ENCODE measurements around the gene PRR14L.
"Not testable (repeated sequence)": the region's sequence is repeated elsewhere in the genome, so short reads cannot be mapped to it uniquely, and the experiment has no call there.

Gene PRR14L

GRCh38 chr22:31719850-31720471, 30.0 kb downstream of the PRR14L start:
- TF ChIP-seq, protein P1, sequence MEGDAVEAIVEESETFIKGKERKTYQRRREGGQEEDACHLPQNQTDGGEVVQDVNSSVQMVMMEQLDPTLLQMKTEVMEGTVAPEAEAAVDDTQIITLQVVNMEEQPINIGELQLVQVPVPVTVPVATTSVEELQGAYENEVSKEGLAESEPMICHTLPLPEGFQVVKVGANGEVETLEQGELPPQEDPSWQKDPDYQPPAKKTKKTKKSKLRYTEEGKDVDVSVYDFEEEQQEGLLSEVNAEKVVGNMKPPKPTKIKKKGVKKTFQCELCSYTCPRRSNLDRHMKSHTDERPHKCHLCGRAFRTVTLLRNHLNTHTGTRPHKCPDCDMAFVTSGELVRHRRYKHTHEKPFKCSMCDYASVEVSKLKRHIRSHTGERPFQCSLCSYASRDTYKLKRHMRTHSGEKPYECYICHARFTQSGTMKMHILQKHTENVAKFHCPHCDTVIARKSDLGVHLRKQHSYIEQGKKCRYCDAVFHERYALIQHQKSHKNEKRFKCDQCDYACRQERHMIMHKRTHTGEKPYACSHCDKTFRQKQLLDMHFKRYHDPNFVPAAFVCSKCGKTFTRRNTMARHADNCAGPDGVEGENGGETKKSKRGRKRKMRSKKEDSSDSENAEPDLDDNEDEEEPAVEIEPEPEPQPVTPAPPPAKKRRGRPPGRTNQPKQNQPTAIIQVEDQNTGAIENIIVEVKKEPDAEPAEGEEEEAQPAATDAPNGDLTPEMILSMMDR (IDR thresholded peaks at IDR 0.05; ENCODE audit: control insufficient read depth, insufficient read depth, low read depth, low read length, missing control alignments), result no peak
- DNase-seq (ENCODE audit: low read depth), result no peak
- no peak overlapping the region for H3K4me3 ChIP-seq (ENCODE audit: control insufficient read depth, low read depth, low read length)

DNA sequence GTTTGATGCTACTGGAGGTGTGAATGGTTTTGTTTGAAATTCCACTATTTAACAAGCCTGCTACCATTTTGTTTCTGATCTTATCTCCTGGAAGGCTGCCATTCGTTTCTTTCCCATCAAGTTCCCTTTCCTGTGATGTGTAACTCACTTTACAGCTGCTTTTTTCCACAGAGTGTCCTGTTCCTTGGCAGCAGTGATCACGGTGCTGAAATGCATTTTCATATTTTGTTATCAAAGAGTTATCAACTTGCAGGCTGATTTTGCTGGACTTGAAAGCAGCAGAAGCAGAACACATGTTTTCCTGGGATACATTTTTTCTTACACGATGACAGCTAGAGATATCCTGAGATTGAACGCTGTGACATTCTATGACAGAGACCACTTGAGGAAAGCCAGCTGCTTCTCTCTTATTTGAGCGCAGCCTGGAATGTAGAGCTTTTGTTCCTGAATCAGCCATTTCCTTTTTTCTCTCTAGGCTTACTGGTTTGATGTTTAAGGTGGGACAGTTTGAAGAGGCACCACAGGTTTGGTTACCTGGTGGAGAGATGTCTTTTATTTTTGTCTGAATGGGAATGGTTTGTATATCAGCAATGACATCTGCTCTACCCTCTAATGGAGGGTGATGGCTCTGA, 34.7 kb downstream of the PRR14L start:
- no peak for DNase-seq (ENCODE audit: low read depth)
- TF ChIP-seq, protein P1 (IDR thresholded peaks at IDR 0.05; ENCODE audit: control insufficient read depth, insufficient read depth, low read depth, low read length, missing control alignments), result no peak
- no peak overlapping the region for H3K4me3 ChIP-seq (ENCODE audit: control insufficient read depth, low read depth, low read length)

- DNase-seq (ENCODE audit: low read depth); H3K4me3 ChIP-seq (ENCODE audit: control insufficient read depth, low read depth, low read length): not testable (repeated sequence)
These were observed 38.7 kb downstream of the PRR14L start for GRCh38 chr22:31711226-31711625.

- TF ChIP-seq, protein P1 (IDR thresholded peaks at IDR 0.05; ENCODE audit: control insufficient read depth, insufficient read depth, low read depth, low read length, missing control alignments), result no peak
- DNase-seq (ENCODE audit: low read depth), result no peak
These were observed 42.4 kb downstream of the PRR14L start for GRCh38 chr22:31707519-31707918.

GRCh38 chr22:31695423-31695822, 54.5 kb downstream of the PRR14L start:
- H3K4me3 ChIP-seq (ENCODE audit: control insufficient read depth, low read depth, low read length), result no peak overlapping the region
- TF ChIP-seq, protein P1 (IDR thresholded peaks at IDR 0.05; ENCODE audit: control insufficient read depth, insufficient read depth, low read depth, low read length, missing control alignments), result no peak
- DNase-seq (ENCODE audit: low read depth), result no peak

More at GRCh38 chr22:31707519-31707918, 42.4 kb downstream of the PRR14L start:
- no peak overlapping the region for H3K4me3 ChIP-seq (ENCODE audit: control insufficient read depth, low read depth, low read length)

- DNase-seq (ENCODE audit: low read depth); H3K4me3 ChIP-seq (ENCODE audit: control insufficient read depth, low read depth, low read length): not testable (repeated sequence)
These were observed 55.9 kb downstream of the PRR14L start for GRCh38 chr22:31694046-31694445.

DNA sequence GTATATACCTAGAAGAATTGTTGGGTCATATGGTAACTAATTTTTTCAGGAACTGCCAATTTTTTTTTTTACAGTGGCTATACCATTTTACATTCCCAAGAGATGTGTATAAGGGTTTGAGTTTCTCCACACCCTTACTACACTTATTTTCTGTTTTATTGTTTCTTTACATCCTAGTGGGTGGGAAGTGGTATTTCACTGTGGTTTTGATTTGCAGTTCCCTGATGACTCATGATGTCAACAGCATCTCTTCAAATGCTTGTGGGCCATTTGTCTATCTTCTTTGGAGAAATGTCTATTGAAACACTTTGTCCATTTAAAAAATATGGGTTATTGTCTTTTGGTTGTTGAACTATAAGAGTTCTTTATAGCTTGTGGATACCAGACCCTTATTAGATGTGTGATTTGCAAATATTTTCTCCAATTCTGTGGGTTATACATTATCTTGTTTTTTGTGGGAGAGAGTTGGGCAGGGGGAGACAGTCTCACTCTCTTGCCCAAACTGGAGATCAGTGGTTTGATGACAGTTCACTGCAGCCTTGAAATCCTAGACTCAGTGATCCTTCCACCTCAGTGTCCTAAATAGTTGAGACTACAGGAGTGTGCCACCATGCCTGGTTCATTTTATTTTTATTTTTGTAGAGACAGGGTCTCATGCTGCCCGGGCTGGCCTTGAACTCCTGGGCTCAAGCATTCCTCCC, 57.6 kb downstream of the PRR14L start:
- TF ChIP-seq, protein P1 (IDR thresholded peaks at IDR 0.05; ENCODE audit: control insufficient read depth, insufficient read depth, low read depth, low read length, missing control alignments), result no peak

More for the DNA sequence above, 57.6 kb downstream of the PRR14L start:
- no peak for DNase-seq (ENCODE audit: low read depth)
- no peak overlapping the region for H3K4me3 ChIP-seq (ENCODE audit: control insufficient read depth, low read depth, low read length)

Measured in AG09309 (cell line).